ENCODE results near the gene GRM1.

The GRM1 gene

GRCh38 chr6:146210406-146211083 lies 181.7 kb downstream of the GRM1 start:
- no peak for TF ChIP-seq CTCF (IDR thresholded peaks at IDR 0.05; ENCODE audit: control insufficient read depth, insufficient read depth, low read depth, low read length, missing control alignments)
- no peak overlapping the region for H3K4me3 ChIP-seq (ENCODE audit: control insufficient read depth, low read depth, low read length)
- no peak for DNase-seq (ENCODE audit: low read depth)

GRCh38 chr6:146211646-146212045 lies 182.8 kb downstream of the GRM1 start:
- TF ChIP-seq CTCF (IDR thresholded peaks at IDR 0.05; ENCODE audit: control insufficient read depth, insufficient read depth, low read depth, low read length, missing control alignments): no peak
- no peak overlapping the region for H3K4me3 ChIP-seq (ENCODE audit: control insufficient read depth, low read depth, low read length)
- no peak for DNase-seq (ENCODE audit: low read depth)

- no peak for DNase-seq (ENCODE audit: low read depth)
- H3K4me3 ChIP-seq (ENCODE audit: control insufficient read depth, low read depth, low read length): no peak overlapping the region
- no peak for TF ChIP-seq CTCF (IDR thresholded peaks at IDR 0.05; ENCODE audit: control insufficient read depth, insufficient read depth, low read depth, low read length, missing control alignments)
Measured at GRCh38 chr6:146212781-146213180, 183.9 kb downstream of the GRM1 start.

- no peak for DNase-seq (ENCODE audit: low read depth)
- H3K4me3 ChIP-seq (ENCODE audit: control insufficient read depth, low read depth, low read length): no peak overlapping the region
- no peak for TF ChIP-seq CTCF (IDR thresholded peaks at IDR 0.05; ENCODE audit: control insufficient read depth, insufficient read depth, low read depth, low read length, missing control alignments)
Measured at GRCh38 chr6:146219101-146219500, 190.2 kb downstream of the GRM1 start.

GRCh38 chr6:146224449-146224848 lies 195.6 kb downstream of the GRM1 start:
- DNase-seq (ENCODE audit: low read depth): no peak
- TF ChIP-seq CTCF (IDR thresholded peaks at IDR 0.05; ENCODE audit: control insufficient read depth, insufficient read depth, low read depth, low read length, missing control alignments): no peak
- H3K4me3 ChIP-seq (ENCODE audit: control insufficient read depth, low read depth, low read length): no peak overlapping the region

DNA sequence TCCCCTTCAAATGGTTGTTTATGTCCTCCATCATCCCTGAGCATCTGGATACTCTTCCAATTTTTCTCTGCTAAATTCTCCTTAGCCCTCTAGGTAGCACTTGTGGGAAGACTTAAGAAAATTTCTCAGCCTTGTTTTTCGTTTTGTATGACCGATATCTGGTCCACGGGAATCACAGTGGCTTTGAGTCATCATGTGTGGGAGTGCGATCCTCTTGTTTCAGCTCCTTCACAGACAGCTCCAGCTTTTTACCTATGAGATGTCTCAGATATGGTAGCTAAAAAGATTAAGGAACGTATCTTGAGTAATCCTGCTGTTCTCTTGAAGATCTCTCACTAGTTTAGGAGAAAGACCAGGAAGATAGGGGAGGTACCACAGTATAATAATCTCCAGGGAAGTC lies 196.1 kb downstream of the GRM1 start:
- no peak for DNase-seq (ENCODE audit: low read depth)
- no peak for TF ChIP-seq CTCF (IDR thresholded peaks at IDR 0.05; ENCODE audit: control insufficient read depth, insufficient read depth, low read depth, low read length, missing control alignments)
- H3K4me3 ChIP-seq (ENCODE audit: control insufficient read depth, low read depth, low read length): no peak overlapping the region
